ENCODE data around the gene CPEB2.

Gene CPEB2

GRCh38 chr4:15011166-15011565 is 8.9 kb downstream of the CPEB2 start:
- no peak for DNase-seq

DNA sequence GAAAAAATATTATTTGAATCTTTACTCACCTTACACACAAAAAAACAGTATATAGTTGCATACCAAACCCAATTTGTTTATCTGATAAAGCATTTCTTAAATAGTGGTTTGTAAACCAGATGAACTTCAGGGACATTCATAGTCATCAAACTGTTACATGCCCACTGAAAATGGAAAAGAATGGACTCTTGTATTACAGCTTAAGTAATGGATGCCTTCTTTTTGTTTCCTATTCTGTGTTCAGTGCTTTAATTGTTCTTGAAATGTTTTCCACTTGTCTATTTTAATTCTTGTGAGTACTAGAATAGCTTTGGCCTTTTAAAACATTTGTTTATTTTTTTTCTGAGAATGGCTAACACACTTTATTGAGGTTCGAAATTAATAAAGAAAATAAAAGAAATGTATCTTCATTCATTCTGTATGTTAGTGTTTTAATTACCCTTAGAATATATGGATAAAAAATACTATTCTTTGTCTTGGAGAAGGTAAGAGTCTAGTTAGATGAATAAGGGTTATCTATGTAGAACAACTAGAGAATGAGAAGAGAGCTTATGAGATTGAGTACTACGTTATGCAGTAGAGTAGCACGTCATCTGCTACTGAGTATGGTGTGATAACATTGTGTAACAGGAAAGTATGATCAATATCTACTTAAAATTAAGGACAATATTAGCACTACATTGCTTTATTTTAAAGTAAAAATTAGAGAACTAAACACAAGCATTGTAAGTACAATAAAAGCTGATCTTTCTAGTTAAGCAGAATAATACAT is 9.9 kb downstream of the CPEB2 start:
- no peak for DNase-seq

- DNase-seq, result no peak
These were observed 11.3 kb downstream of the CPEB2 start for GRCh38 chr4:15013585-15013984.

- DNase-seq, result no peak
These were observed 12.9 kb downstream of the CPEB2 start for GRCh38 chr4:15015170-15015569.

DNA sequence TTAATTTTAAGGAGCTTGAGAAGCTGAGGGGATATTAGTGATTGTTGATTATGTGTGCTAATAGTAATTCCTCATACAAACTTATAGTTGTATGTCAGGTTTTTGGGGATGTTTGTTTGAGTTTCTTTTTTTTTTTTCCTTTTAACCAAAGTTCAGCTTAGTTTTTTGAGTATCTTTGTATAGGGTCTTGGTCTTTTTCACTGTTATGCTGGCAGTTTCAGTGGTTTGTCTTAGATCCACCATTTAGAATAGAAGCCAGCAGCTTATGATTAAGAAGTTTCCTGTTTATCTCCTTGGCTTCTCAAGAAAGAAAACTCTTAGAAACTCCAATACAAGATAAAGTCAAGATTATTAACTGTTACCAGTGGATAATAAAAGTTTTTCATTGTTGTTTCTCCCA is 16.1 kb downstream of the CPEB2 start:
- DNase-seq, result no peak

DNA sequence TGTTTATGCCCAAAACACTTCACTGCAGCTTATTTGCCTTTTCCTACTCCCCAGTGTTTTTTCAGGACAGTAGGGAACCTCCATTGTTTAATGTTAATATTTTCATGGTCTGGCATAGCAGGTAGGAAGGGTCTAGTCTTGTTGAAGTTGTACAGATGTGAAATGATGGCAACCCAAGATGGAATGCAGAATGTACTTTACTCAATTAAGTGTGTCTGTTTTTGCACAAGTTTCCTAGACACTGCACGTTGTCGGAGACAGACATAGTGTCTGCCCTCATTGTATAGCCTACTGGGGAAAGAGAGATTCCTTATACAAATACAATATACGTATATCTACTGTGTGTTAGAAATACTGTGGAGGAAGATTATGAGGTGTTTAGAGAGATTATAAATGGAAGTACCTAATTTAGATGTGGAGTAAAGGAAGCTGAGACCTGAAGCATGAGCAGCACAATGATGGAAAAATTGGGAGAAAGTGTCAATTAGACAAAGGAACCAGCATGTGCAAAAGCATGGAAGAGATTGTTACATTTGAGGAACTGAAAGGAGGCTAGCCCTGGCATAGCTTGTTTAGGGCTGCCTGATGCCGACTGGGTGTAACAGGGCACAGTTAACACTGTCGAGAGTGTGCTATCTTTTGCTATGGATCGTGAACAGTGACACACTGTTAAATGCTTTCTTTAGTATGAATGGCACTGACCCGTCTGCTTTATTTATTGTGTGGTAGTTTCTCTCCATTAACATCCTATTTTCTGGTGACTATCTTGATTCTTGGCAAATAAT is 18.4 kb downstream of the CPEB2 start:
- no peak for DNase-seq

- no peak for DNase-seq
These were observed 19.0 kb downstream of the CPEB2 start for GRCh38 chr4:15021311-15021710.

DNA sequence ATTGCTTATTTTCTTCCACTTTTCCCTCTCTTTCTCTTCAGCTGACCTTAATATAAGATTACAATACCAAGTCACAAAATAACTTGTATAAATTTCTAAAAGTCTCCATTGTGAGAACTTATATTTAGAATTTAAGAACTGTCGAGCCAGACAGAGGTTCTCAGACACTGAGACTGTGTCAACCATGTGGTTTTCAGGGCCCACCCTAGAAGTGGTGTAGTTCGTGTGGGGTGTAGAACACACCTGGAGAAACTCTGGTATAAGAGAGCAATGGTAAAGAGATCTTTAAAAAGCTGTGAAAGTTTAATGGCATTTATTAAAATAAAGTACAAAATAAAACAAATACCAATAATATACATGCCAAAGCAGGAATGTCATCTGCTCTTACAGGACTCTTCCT is 19.7 kb downstream of the CPEB2 start:
- no peak for DNase-seq

DNA sequence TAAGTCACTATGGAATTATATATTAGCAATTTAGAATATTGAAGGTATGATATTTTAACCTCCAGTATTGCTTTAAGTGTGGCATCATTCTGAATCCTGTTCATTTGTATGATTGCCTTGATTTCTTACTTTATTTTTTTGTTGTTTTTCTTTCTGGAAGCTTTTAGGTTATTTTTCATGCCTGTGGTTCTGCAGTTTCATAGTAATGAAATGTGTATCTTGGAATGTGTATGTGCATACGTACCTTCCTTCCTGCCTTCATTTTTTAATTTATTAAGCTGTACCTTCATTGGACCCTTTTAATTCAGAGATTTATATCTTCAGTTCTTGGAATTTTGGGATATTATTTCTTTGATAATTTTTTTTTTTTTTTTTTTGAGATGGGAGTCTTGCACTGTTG is 22.1 kb downstream of the CPEB2 start:
- no peak for DNase-seq

- no peak for DNase-seq
These were observed 23.4 kb downstream of the CPEB2 start for GRCh38 chr4:15025693-15026092.

GRCh38 chr4:15027921-15028435 is 25.7 kb downstream of the CPEB2 start:
- no peak for DNase-seq

DNA sequence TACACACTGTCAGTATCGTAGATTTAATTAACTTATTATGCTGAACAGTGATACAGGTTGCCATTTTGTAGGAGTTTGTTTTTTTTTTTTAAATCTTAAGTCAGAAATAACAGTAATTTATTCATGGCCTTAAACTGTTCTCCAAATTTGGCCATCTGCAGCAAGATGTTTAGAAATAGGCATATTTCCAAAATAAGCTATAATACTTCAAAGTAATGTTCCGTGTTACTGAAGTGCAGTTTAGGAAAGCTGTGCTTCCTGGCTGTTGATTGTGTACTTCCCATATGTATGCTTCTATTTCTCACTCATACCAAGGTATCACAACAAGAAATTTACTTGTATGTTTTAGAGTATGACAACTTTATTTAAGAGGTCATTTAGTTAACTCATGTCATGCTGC is 28.9 kb downstream of the CPEB2 start:
- DNase-seq, result no peak

DNA sequence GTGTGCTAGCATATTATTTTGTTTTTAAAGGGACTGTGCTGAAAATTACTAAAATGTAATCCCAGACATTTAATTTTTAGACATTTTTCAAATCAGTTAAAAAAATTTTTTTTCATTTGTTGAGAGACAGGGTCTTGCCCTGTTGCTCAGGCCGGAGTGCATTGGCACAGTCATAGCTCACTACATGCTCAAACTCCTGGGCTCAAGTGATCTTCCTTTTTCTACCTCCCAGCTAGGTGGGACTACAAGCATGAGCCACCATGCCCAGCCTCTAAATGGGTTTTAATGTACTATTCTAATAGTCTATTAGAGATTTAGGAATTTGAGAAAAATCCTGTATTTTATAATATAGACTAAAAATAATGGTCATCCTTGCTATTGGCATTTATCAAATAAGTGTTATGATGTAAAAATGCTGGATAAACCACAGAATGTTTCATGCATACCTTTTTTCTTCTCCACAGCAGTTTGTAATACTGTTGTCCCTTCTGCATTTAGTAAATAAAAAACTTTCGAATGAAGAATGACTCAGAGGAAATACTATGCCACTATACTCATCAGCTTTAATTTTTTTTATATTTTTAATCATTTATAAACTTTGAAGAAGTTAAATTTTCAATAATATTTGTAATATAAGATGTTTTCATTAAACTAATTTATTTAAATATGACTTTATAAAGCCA is 29.9 kb downstream of the CPEB2 start:
- no peak for DNase-seq

DNA sequence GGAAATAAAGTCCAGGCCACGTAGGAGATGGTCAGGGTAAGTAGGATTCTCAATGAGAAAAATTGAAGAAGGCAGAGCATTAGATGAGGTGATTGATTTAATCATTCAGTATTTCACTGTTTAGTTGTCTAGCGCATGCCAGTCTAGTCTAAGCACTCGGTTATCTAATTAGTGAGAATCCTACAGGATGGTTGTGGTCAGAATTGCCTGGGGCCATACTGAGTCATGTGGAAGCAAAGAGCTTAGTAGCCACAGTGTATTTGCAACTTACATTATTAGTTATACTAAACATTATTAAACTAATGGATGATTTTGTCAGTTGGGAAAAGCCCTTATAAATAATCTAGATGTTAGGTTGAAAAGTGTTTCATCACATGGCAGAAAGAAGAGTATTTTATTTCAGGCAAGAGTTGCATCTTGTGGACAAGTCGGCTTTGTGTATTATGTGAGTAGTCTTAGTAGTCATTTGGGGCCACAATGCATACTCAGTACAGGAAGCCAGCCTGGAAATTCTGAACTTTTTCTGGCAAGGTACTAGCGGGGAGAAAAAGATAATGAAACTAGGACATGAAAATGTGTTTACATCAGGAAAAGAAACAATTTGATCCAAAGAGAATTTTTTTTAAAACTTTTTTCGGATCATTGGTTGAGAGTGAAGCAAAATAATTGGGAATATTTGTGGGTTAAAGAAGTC is 31.9 kb downstream of the CPEB2 start:
- no peak for DNase-seq

DNA sequence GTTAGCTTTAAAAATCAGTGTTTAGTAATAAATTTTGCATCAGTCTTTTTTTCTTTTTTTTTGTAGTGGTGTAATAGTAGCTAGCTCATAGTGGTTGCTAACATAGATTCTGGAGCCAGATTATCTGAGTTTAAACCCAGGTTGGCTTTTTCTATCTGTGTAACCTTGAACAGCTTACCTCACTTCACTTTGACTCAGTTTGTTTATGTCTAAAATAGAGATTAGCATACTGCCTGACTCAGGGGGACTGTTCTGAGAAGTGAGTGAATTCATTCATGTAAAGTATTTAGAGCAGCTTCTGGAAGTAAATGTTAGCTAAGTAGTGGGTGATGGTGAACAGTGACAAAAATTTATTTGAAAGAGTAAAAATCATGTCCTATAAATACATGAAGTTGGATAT is 32.9 kb downstream of the CPEB2 start:
- no peak for DNase-seq

GRCh38 chr4:15037923-15038541 is 35.8 kb downstream of the CPEB2 start:
- DNase-seq, result no peak

DNA sequence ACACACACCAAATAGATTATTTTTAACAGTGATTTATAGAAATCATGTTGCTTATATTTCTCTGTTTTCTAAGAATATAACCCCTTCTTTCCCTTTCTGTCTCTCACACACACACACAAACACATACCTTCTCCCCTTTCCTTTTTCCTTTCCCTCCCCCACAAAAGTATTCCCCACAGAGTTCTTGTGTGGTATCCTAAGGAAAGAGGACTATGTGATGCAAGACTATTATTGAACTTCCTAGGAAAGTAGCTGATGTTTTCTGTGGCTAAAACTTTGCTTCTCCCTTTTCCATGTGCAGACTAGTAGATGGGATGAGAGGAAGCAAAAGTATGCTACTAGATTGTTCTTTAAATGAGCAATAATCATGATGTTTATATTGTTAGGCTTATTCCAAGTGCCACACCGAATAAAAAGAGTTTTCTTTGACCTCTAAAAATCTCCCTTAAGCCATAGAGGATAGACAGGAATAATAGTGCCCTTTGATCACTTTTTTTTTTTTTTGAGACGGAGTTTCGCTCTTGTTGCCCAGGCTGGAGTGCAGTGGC is 38.7 kb downstream of the CPEB2 start:
- DNase-seq, result no peak

DNA sequence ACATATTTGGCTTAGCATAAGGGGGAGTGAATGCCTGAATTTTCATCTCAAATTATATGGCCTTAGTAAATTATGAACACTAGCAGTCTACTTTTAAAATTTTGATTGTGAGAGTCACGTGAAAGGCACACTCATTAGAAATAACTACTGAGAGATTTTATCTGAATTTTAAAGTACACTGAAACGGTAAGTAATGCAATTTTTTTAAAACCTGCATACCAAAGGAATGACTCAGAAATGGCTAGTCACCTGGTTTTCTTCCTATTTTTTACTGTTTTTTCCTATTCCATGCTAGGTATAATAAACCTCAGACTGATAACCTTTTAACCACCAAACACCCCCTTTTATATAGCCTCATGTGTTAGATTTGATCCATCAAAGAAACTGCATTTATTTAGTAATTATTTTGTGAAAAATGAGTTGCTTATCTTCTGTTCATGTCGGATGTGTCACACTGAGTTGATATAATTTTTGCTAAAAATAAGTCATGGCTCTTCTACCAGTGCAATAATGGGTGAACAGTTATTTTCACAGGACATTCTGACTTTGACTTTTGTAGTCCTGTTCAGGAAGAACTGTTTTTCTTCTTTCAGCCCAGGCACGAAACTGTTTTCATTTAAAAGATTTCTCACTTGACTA is 40.4 kb downstream of the CPEB2 start:
- no peak for DNase-seq

GRCh38 chr4:15043226-15043625 is 40.9 kb downstream of the CPEB2 start:
- DNase-seq, result no peak

- DNase-seq, result no peak
These were observed 41.6 kb downstream of the CPEB2 start for GRCh38 chr4:15043922-15044321.

DNA sequence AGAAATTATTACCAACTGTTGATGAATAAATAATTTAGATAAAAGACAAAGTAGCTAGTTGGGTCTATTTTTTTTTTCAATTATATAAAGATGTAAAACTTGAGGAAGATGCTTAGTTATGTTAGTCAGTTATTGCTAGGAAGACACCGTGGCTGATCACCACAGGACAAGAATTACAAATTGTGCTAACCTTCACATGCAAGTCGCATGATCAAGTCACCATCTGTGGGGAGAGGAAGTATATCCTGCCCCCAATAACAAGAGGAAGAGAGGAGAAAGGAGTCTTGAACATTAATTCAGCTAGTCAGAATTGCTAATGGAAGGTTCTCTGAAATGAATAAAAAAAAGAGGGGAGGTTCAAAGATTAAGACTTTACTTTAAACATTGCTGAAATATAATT is 52.3 kb downstream of the CPEB2 start:
- DNase-seq, result no peak

- no peak for DNase-seq
These were observed 57.9 kb downstream of the CPEB2 start for GRCh38 chr4:15060213-15060612.

Measured in SHP77 (cell line).